Neuronal stem cell (in vitro differentiated cells): ENCODE measurements around the gene SCT.

ENCODE experiments used
- DNase-seq: peaks from one replicate; pipeline ENCODE4 v3.0.0-alpha.2; 2013; ENCODE audit warnings: low spot score
- H2AFZ ChIP-seq: one replicate; pipeline ENCODE4 v1.6.1; 2013; ENCODE audit warnings: mild to moderate bottlenecking, low read length, inconsistent platforms
- H2AK5ac ChIP-seq: 2 replicates; pipeline ENCODE4 v1.6.1; 2013; ENCODE audit warnings: low read depth, mild to moderate bottlenecking, inconsistent platforms, low read length, moderate library complexity, mixed read lengths
- H2BK120ac ChIP-seq: 2 replicates; pipeline ENCODE4 v1.6.1; 2013; ENCODE audit warnings: low read depth, mild to moderate bottlenecking, inconsistent platforms, low read length, moderate library complexity, mixed read lengths
- H2BK12ac ChIP-seq: one replicate; pipeline ENCODE4 v1.6.1; 2013; ENCODE audit warnings: low read length, inconsistent platforms
- H2BK15ac ChIP-seq: 2 replicates; pipeline ENCODE4 v1.6.1; 2013; ENCODE audit warnings: mild to moderate bottlenecking, low read length, inconsistent platforms, mixed read lengths
- H2BK5ac ChIP-seq: one replicate; pipeline ENCODE4 v1.6.1; 2013; ENCODE audit warnings: inconsistent platforms, mild to moderate bottlenecking, low read length, moderate library complexity
- H3K14ac ChIP-seq: one replicate; pipeline ENCODE4 v1.6.1; 2013; ENCODE audit warnings: low read length, inconsistent platforms
- H3K18ac ChIP-seq: 2 replicates; pipeline ENCODE4 v1.6.1; 2013; ENCODE audit warnings: low read length, inconsistent platforms
- H3K23ac ChIP-seq: 2 replicates; pipeline ENCODE4 v1.6.1; 2013; ENCODE audit warnings: low read depth, mild to moderate bottlenecking, mixed read lengths, low read length, inconsistent platforms; ENCODE audit not compliant: poor library complexity
- H3K27ac ChIP-seq: replicated peaks from 3 replicates; pipeline ENCODE4 v1.5.1; 2013; ENCODE audit warnings: low read length, inconsistent platforms
- H3K27me3 ChIP-seq, 3 experiments: 2 replicates each; pipeline ENCODE4 v1.6.1; 2013; ENCODE audit warnings: low read length in 3 of 3, mild to moderate bottlenecking in 2 of 3, inconsistent platforms in 1 of 3, low read depth in 1 of 3, mixed read lengths in 1 of 3, moderate library complexity in 1 of 3; ENCODE audit not compliant: control insufficient read depth in 3 of 3, insufficient read depth in 3 of 3
- H3K36me3 ChIP-seq, 2 donors: replicated peaks in 1 of 2; 2 replicates each; pipeline ENCODE4 v1.6.1; 2013; ENCODE audit warnings: low read length in 2 of 2; ENCODE audit not compliant: control insufficient read depth in 2 of 2, insufficient read depth in 2 of 2
- H3K4ac ChIP-seq: 2 replicates; pipeline ENCODE4 v1.6.1; 2013; ENCODE audit warnings: inconsistent platforms, mild to moderate bottlenecking, low read length, moderate library complexity
- H3K4me1 ChIP-seq, 2 donors: 1 replicate in 1 of 2; 2 replicates in 1 of 2; pipeline ENCODE4 v1.6.1; 2013; ENCODE audit warnings: low read length in 2 of 2, low read depth in 1 of 2; ENCODE audit not compliant: control insufficient read depth in 2 of 2, insufficient read depth in 1 of 2
- H3K4me2 ChIP-seq: one replicate; pipeline ENCODE4 v1.6.1; 2013; ENCODE audit warnings: mild to moderate bottlenecking, low read length, inconsistent platforms; ENCODE audit not compliant: insufficient read depth, poor library complexity, severe bottlenecking
- H3K4me3 ChIP-seq, 2 donors: 2 replicates each; pipeline ENCODE4 v1.5.1; 2013; ENCODE audit warnings: low read length in 2 of 2, mild to moderate bottlenecking in 2 of 2, inconsistent platforms in 1 of 2, moderate library complexity in 1 of 2
- H3K79me1 ChIP-seq: one replicate; pipeline ENCODE4 v1.6.1; 2013; ENCODE audit warnings: low read depth, mild to moderate bottlenecking, inconsistent platforms, low read length, moderate library complexity
- H3K9ac ChIP-seq: one replicate; pipeline ENCODE4 v1.6.1; 2013; ENCODE audit warnings: mild to moderate bottlenecking, low read depth, low read length, inconsistent platforms; ENCODE audit not compliant: poor library complexity
- H3K9me3 ChIP-seq, 2 donors: replicated peaks in 1 of 2; 2 replicates each; pipeline versions ENCODE3 to v1.6.1; 2013; ENCODE audit warnings: low read length in 2 of 2, mild to moderate bottlenecking in 2 of 2, inconsistent platforms in 1 of 2, low read depth in 1 of 2, mixed read lengths in 1 of 2, moderate library complexity in 1 of 2; ENCODE audit not compliant: control insufficient read depth in 2 of 2, insufficient read depth in 1 of 2
- H4K8ac ChIP-seq: one replicate; pipeline ENCODE4 v1.6.1; 2013; ENCODE audit warnings: low read depth, mild to moderate bottlenecking, inconsistent platforms, low read length, moderate library complexity
- H4K91ac ChIP-seq: one replicate; pipeline ENCODE4 v1.6.1; 2013; ENCODE audit warnings: low read length, low read depth, mild to moderate bottlenecking, inconsistent platforms; ENCODE audit not compliant: poor library complexity
- whole genome bisulfite sequencing, 2 donors: extraction: QIAGEN DNeasy Blood & Tissue Kit; methylation state at CpG; one replicate each; pipeline ENCODE4 v1.1.7; 2013; ENCODE audit warnings: missing lambda C conversion rate in 2 of 2, mixed read lengths in 1 of 2; ENCODE audit not compliant: insufficient read length in 2 of 2, insufficient replicate concordance in 1 of 2; ENCODE audit errors: extremely low coverage in 2 of 2; 5-methylcytosine and 5-hydroxymethylcytosine counted together

Gene SCT

DNA sequence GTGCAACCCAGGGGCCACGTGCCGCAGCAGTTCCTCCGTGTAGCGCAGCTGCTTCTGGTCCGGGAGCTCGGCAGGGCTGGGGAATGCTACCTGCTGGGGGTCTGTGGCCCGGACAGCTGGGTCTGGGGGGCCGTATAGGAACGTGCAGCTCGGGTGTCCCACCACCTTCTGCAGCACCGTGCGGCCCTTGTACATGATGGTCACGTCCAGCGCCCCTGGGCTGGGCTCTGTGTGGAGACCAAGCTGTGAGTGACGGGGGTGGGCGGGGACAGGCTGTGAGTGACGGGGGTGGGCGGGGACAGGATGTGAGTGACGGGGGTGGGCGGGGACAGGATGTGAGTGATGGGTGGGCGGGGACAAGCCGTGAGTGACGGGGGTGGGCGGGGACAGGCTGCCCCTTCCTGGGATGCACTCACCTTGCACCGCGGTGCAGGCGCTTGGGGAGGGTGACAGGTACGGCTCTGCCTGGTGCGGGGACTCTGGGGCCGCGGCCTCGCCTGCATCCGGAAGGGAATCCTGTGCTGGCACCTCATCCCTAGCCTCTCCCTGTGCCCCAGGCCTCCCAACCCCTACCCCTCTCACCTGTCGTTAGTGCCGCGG is 13.5 kb downstream of the SCT start:
- H3K18ac ChIP-seq = peak overlapping the region; percentile 76
- DNase-seq = peak; percentile 63
- H2BK120ac ChIP-seq = no peak overlapping the region
- no peak overlapping the region for H3K4me3 ChIP-seq
- no peak overlapping the region for H3K23ac ChIP-seq
- no peaks in the 10 kb centered on the region for H3K9me3 ChIP-seq
- H4K91ac ChIP-seq = no peak overlapping the region
- H2AK5ac ChIP-seq = peak overlapping the region; percentile 81
- no peak overlapping the region for H2BK12ac ChIP-seq
- H2BK5ac ChIP-seq = no peak overlapping the region
- peaks cover 40 to 59% of the 10 kb centered on the region in 2 donors for H3K36me3 ChIP-seq
- no peak overlapping the region for H2BK15ac ChIP-seq
- H3K4ac ChIP-seq = no peak overlapping the region
- H3K14ac ChIP-seq = no peak overlapping the region
- no peak overlapping the region for H2AFZ ChIP-seq
- peaks cover 0 to 2% (median 0%) of the 10 kb centered on the region in 3 experiments for H3K27me3 ChIP-seq
- no peak overlapping the region for H3K4me2 ChIP-seq
- no peak overlapping the region for H3K27ac ChIP-seq
- peaks cover 21% of the 10 kb centered on the region for H3K79me1 ChIP-seq
- no peak overlapping the region for H3K9ac ChIP-seq
- peaks cover 3 to 7% of the 10 kb centered on the region in 2 donors for H3K4me1 ChIP-seq
- no CpG with 5 or more reads among the region's 36 CpGs for WGBS, 2 donors
- H4K8ac ChIP-seq = peak overlapping the region; percentile 23

DNA sequence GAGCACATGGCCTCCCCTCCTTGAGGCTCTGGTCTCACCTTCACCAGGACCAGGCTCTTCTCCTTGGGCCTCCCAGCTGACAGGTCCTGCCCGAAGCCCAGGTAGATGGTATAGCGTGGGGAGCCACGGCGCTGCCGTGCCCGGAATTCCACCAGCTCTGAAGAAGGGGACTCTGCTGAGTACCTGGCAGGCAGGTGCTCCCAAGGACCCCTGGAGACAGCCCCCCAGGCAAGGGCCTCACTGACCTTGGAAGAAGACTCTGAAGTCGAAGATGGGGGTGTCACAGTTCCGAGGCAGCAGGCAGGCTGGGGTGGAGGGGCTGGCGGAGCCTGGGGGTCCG is 14.1 kb downstream of the SCT start:
- peak overlapping the region; percentile 81 for H2AK5ac ChIP-seq
- no peak overlapping the region for H3K4me3 ChIP-seq
- H2BK15ac ChIP-seq = no peak overlapping the region
- no peak overlapping the region for H3K23ac ChIP-seq
- H2AFZ ChIP-seq = no peak overlapping the region
- no peak overlapping the region for H2BK120ac ChIP-seq
- peak overlapping the region; percentile 30 for H3K9ac ChIP-seq
- no peak overlapping the region for H2BK5ac ChIP-seq
- H4K91ac ChIP-seq = no peak overlapping the region
- peaks cover 0 to 2% (median 0%) of the 10 kb centered on the region in 3 experiments for H3K27me3 ChIP-seq
- WGBS, 2 donors = no CpG with 5 or more reads among the region's 10 CpGs
- peak overlapping the region; percentile 23 for H4K8ac ChIP-seq
- H2BK12ac ChIP-seq = no peak overlapping the region
- H3K4ac ChIP-seq = no peak overlapping the region
- no peak overlapping the region for H3K14ac ChIP-seq
- H3K79me1 ChIP-seq = peaks cover 21% of the 10 kb centered on the region
- H3K4me1 ChIP-seq = peaks cover 3 to 7% of the 10 kb centered on the region in 2 donors
- no peak overlapping the region for H3K4me2 ChIP-seq
- H3K27ac ChIP-seq = no peak overlapping the region
- H3K36me3 ChIP-seq = peaks cover 42 to 64% of the 10 kb centered on the region in 2 donors
- H3K9me3 ChIP-seq = no peaks in the 10 kb centered on the region
- no peak overlapping the region for H3K18ac ChIP-seq
- no peak for DNase-seq

DNA sequence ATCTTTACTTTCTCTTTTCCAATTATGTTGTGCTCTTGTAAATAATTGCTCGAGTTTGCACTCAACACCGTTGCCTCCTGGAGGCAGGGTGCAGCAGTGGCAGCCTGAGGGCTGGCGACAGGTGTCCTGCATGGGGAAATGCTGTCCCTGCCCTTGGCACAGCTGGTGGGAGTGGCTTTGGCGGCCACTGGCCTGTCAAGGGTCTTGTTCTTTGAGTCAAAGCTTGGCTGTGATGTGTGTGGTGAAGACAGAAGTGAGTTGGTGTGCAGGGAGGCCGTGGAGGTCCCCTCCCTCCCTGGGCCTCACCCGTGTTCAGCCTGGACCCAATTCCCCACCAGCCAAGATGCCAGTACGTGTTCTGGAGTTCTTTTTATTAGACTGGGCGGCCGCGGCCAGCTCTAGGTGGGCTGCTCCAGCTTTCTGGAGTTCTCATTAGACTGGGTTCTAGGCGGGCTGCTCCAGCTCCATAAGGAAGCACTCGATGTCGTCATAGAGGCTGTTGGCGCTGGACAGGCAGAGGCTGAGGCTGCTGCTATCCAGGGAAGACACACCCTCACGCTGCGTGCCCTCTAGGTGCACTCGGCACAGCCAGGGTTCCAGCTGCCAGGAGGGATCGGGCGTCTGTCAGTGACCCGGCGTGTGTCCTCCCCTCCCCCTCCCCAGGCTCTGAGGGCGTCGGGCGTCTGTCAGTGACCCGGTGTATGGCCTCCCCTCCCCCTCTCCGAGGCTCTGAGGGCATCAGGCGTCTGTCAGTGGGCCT is 14.6 kb downstream of the SCT start:
- Histone ChIP-seq H3K14ac (no peak overlapping the region), H3K79me1 (peaks cover 21% of the 10 kb centered on the region), H3K27me3 (peaks cover 0 to 2% (median 0%) of the 10 kb centered on the region in 3 experiments), H3K27ac (no peak overlapping the region), H3K18ac (no peak overlapping the region), H4K8ac (no peak overlapping the region), H3K4me3 (no peak overlapping the region), H3K4ac (no peak overlapping the region), H3K9me3 (no peaks in the 10 kb centered on the region), H3K4me1 (peaks cover 3 to 7% of the 10 kb centered on the region in 2 donors), H2BK15ac (no peak overlapping the region), H3K9ac (peak overlapping the region; percentile 30), H3K4me2 (no peak overlapping the region), H2BK5ac (no peak overlapping the region), H3K36me3 (peaks cover 47 to 70% of the 10 kb centered on the region in 2 donors), H2BK12ac (no peak overlapping the region), H2AK5ac (no peak overlapping the region), H2AFZ (no peak overlapping the region), H3K23ac (peak overlapping the region; percentile 86), H4K91ac (no peak overlapping the region), H2BK120ac (no peak overlapping the region)
- WGBS, 2 donors = no CpG with 5 or more reads among the region's 27 CpGs
- DNase-seq = no peak
